DMS79 treated with DMSO at 0.1 percent for 48 hours (cell line): ENCODE data around the gene HOXB5.

Source experiments
- DNase-seq: peaks from one replicate; lab custom pipeline; 2025; lab: John Stamatoyannopoulos, UW

HOXB5 gene

GRCh38 chr17:48546924-48547807 lies 46.4 kb downstream of the HOXB5 start:
- DNase-seq: peak; percentile 85

DNA sequence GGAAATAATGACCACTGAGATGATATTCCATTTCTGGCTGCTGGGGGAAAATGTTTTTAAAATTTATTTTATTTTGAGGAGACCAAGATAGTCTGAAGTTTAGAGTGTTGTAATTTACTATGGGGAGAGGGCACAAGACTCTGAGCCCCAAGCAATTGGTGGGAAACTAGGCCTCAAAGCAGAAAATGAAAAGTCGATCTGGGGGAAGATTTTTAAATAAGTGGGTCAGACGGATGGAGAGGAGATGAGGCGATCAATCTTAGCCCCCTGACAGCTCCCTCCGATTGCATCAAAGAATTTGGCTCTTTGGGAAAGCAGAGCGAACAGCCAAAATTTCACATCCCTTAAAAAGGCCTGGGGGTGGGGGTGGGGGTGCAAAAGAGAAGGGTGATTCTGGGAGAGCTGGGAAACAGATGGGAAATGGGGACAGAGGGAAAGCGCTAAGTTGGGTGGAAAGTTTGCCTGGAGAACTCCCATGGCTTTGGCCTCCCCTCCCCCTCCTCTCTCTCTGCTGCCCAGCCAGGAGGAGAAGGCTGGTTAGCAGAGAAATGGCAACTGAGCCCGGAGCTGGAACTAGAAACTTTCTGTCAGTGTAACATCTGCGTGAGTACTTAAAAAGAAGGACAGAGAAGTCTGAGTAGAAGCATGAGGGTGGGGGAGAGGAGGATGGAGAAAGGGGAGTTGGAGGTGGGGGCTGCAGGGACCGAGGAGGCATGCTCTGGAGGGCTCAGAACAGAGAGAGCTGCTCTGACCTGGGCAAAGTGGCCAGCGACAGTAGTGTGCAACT lies 47.2 kb downstream of the HOXB5 start:
- no peak for DNase-seq

DNA sequence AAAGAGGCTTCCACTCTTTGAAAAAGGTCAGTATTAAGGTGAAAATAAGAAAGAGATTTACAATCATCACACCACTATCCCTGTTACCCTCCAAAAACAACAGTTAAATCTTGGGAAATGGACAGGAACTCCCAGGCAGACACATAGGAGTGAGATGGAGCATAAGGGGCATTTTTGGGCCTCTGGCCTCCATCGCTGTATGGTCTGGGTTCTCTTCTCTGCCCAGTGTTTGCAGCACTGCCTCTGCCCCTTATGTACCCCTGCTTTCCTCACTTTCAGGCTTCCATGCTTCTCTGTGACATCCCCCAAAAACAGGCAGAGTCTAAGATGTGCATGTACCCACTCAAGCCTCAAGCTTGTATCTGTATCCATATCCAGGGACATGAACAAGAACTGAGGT lies 48.0 kb downstream of the HOXB5 start:
- DNase-seq: no peak

GRCh38 chr17:48545022-48545375 lies 48.6 kb downstream of the HOXB5 start, which contains the start of gene HOXB2:
HOXB2 (minus strand) TSS chr17:48545109; CDS start chr17:48544911, 198 bp downstream.
- no peak for DNase-seq

GRCh38 chr17:48544349-48545021 lies 49.1 kb downstream of the HOXB5 start:
- no peak for DNase-seq

DNA sequence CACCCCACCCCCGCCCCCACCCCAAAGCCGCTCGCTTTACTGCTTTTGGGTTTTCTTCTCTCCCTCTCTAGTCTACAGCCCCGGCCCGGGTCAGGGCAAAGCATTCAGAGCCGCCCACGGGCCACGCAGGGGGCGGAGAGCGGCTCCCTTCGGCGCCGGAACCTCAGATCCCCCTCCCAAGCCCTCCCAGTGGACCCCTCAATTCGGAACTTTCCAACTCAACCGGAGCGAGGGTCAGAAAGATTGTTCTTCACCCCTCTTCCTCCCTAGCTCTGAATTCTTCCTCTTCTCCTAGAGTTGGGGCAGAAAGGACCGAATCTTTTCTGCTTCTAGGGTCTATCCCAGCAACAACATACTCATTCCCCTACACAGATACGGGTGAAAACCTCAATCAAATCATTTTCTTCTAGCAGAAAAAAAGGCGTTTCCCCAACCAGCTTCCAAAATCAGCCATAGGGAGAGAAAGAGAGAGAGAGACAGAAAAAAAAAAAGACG lies 49.7 kb downstream of the HOXB5 start:
- DNase-seq: no peak

DNA sequence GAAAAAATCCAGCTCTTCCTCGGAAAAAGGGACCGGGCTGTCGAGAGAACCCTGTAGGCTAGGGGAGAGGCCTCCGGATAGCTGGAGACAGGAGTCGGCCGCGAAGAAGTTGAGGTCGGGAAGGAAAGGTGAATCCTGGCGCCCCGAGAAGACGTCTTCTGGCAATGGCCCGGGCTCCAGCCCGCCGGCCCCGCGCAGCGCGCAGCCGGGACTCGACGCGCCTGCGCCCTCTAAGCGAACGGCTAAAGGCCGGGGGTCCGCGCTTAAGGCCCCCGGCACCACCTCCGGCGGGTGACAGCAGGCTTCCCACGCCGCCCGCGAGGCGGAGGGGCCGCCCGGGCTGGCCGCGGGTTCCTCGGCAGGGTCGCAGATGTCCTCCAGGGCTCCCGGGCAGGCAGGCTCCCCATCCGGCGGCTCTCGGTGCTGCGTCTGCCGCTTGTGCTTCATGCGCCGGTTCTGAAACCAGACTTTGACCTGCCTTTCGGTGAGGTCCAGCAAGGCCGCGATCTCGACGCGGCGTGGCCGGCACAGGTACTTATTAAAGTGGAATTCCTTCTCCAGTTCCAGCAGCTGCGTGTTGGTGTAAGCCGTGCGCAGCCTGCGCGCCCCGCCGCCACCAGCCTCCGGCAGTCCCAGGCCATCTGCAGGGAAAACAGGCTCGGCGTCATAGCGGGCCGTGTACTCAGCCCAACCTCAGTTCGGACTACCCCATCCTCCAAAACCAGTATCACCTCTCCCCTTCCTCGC lies 50.3 kb downstream of the HOXB5 start:
- DNase-seq: no peak

GRCh38 chr17:48542698-48543106 lies 50.9 kb downstream of the HOXB5 start:
- peak; percentile 13 for DNase-seq

- no peak for DNase-seq
Measured at GRCh38 chr17:48542114-48542656, 51.4 kb downstream of the HOXB5 start.

DNA sequence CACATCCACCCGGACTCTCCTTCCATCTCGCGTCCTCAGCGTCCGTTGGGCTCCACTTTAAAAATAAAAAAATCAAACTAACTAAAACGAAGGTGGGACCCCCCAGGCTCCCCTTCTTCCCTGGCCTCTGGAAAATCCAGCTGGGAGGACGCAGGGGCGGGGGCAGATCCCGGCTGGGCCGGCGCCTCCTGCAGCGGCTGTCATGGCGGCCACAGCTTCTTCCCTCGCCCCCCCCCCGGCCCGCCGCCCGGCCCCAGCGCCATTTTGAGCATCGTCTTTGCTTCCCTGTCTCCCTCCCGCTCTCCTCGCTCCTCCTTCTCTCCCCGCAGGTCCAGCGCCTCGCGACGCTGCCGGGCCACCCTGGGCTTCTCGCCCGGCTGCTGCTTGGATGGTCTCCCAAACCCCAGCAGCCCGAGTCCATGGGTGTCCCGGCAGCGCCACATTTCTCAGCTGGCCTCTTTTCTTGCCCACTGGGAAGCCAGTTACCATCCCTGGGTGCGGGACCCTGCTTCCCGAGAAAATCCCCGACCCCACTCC lies 51.9 kb downstream of the HOXB5 start:
- DNase-seq: peak; percentile 33
